Trophoblast cell (in vitro differentiated cells and primary cell): ENCODE results near the gene NPFFR2.
A peak's percentile ranks its signal among the peaks of the same experiment; 100 is the strongest.

ENCODE experiments used
- DNase-seq, 2 donors: peaks; one replicate each; pipeline ENCODE4 v3.0.0-alpha.2; 2016
- H2AFZ ChIP-seq: 2 replicates; pipeline ENCODE4 v1.6.1; 2013; ENCODE audit warnings: low read length, moderate library complexity, mild to moderate bottlenecking; ENCODE audit not compliant: insufficient read depth, poor library complexity
- H2AK5ac ChIP-seq: 2 replicates; pipeline ENCODE4 v1.6.1; 2013; ENCODE audit warnings: mild to moderate bottlenecking, low read length
- H2BK120ac ChIP-seq: 2 replicates; pipeline ENCODE4 v1.6.1; 2013; ENCODE audit warnings: low read length, mild to moderate bottlenecking, moderate library complexity; ENCODE audit not compliant: insufficient read depth, poor library complexity
- H2BK12ac ChIP-seq: 2 replicates; pipeline ENCODE4 v1.6.1; 2013; ENCODE audit warnings: mild to moderate bottlenecking, low read length, moderate library complexity
- H2BK5ac ChIP-seq: 2 replicates; pipeline ENCODE4 v1.6.1; 2013; ENCODE audit warnings: low read length, low read depth, moderate library complexity, mild to moderate bottlenecking; ENCODE audit not compliant: poor library complexity
- H3K14ac ChIP-seq: 2 replicates; pipeline ENCODE4 v1.6.1; 2013; ENCODE audit warnings: mild to moderate bottlenecking, low read length
- H3K18ac ChIP-seq: 2 replicates; pipeline ENCODE4 v1.6.1; 2013; ENCODE audit warnings: mild to moderate bottlenecking, low read length
- H3K23ac ChIP-seq: 2 replicates; pipeline ENCODE4 v1.6.1; 2013; ENCODE audit warnings: low read length
- H3K27ac ChIP-seq: 2 replicates; pipeline ENCODE4 v1.5.1; 2013; ENCODE audit warnings: low read depth, mild to moderate bottlenecking, inconsistent platforms, low read length, moderate library complexity
- H3K27me3 ChIP-seq: 2 replicates; pipeline ENCODE4 v1.6.1; 2013; ENCODE audit warnings: inconsistent platforms, mild to moderate bottlenecking, low read length, moderate library complexity; ENCODE audit not compliant: insufficient read depth
- H3K36me3 ChIP-seq, 2 experiments: 1 replicate in 1 of 2; 2 replicates in 1 of 2; pipeline ENCODE4 v1.6.1; 2013; ENCODE audit warnings: low read length in 2 of 2, mild to moderate bottlenecking in 2 of 2, moderate library complexity in 1 of 2; ENCODE audit not compliant: insufficient read depth in 2 of 2, control insufficient read depth in 1 of 2
- H3K4ac ChIP-seq: 2 replicates; pipeline ENCODE4 v1.6.1; 2013; ENCODE audit warnings: low read depth, mild to moderate bottlenecking, low read length, moderate library complexity
- H3K4me1 ChIP-seq, 2 experiments: 1 replicate in 1 of 2; 2 replicates in 1 of 2; pipeline ENCODE4 v1.6.1; 2013; ENCODE audit warnings: low read length in 2 of 2, mild to moderate bottlenecking in 2 of 2, moderate library complexity in 1 of 2; ENCODE audit not compliant: insufficient read depth in 2 of 2, control insufficient read depth in 1 of 2
- H3K4me2 ChIP-seq: 2 replicates; pipeline ENCODE4 v1.6.1; 2013; ENCODE audit warnings: inconsistent platforms, mild to moderate bottlenecking, low read length, moderate library complexity
- H3K4me3 ChIP-seq: 2 replicates; pipeline ENCODE4 v1.5.1; 2013; ENCODE audit warnings: mild to moderate bottlenecking, low read depth, low read length, inconsistent platforms
- H3K79me1 ChIP-seq: one replicate; pipeline ENCODE4 v1.6.1; 2013; ENCODE audit warnings: low read length
- H3K79me2 ChIP-seq: 2 replicates; pipeline ENCODE4 v1.6.1; 2013; ENCODE audit warnings: low read length, mild to moderate bottlenecking; ENCODE audit not compliant: control insufficient read depth, insufficient read depth, poor library complexity
- H3K9ac ChIP-seq: 2 replicates; pipeline ENCODE4 v1.6.1; 2013; ENCODE audit warnings: mild to moderate bottlenecking, low read length
- H3K9me3 ChIP-seq: 2 replicates; pipeline ENCODE4 v1.6.1; 2013; ENCODE audit warnings: low read depth, mild to moderate bottlenecking, control low read depth, inconsistent platforms, low read length; ENCODE audit not compliant: insufficient read depth
- H4K12ac ChIP-seq: 2 replicates; pipeline ENCODE4 v1.6.1; 2013; ENCODE audit warnings: low read depth, mild to moderate bottlenecking, low read length, moderate library complexity
- H4K8ac ChIP-seq: 2 replicates; pipeline ENCODE4 v1.6.1; 2013; ENCODE audit warnings: low read depth, mild to moderate bottlenecking, low read length, moderate library complexity
- H4K91ac ChIP-seq: one replicate; pipeline ENCODE4 v1.6.1; 2013; ENCODE audit warnings: low read depth, mild to moderate bottlenecking, low read length, moderate library complexity
- WGBS: extraction: QIAGEN DNeasy Blood & Tissue Kit; methylation state at CpG from one replicate; pipeline ENCODE4 v1.1.7; 2013; ENCODE audit warnings: missing lambda C conversion rate; ENCODE audit not compliant: insufficient read length, insufficient coverage; ENCODE audit errors: extremely low coverage; 5-methylcytosine and 5-hydroxymethylcytosine counted together

Gene NPFFR2

DNA sequence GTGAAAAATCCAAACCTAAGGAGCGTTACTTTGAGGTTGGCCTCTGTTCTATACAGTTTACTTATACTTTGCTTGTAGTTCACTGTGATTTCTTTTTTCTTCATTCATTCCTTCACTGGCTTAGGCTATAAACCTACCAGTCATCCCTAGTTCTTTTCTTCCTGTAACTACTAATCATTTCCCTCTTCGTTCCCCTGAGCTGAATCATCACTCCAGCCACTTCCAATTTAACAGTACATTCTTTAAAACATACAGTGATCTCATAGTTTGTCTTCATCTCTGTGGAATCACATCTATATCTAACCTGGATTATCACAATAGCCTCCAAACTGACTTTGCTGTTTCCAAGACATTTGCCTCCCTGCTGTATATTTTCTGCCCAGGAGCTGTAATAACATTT, 25.2 kb upstream of the NPFFR2 start:
- Histone ChIP-seq H2BK5ac (no peak overlapping the region), H3K9me3 (no peaks in the 10 kb centered on the region), H2BK120ac (no peak overlapping the region), H4K8ac (no peak overlapping the region), H3K79me2 (no peaks in the 10 kb centered on the region), H3K4ac (no peak overlapping the region), H2BK12ac (no peak overlapping the region), H3K23ac (no peak overlapping the region), H3K27ac (no peak overlapping the region), H3K4me1 (no peaks in the 10 kb centered on the region), H4K91ac (no peak overlapping the region), H3K18ac (no peak overlapping the region), H2AFZ (no peak overlapping the region), H3K14ac (no peak overlapping the region), H2AK5ac (no peak overlapping the region), H3K4me3 (no peak overlapping the region), H3K4me2 (no peak overlapping the region), H3K79me1 (no peaks in the 10 kb centered on the region), H3K27me3 (no peaks in the 10 kb centered on the region), H3K9ac (no peak overlapping the region), H4K12ac (no peak overlapping the region), H3K36me3 (no peaks in the 10 kb centered on the region)
- peak; percentile 12 to 66 for DNase-seq
- no CpG with 5 or more reads among the region's 2 CpGs for WGBS

DNA sequence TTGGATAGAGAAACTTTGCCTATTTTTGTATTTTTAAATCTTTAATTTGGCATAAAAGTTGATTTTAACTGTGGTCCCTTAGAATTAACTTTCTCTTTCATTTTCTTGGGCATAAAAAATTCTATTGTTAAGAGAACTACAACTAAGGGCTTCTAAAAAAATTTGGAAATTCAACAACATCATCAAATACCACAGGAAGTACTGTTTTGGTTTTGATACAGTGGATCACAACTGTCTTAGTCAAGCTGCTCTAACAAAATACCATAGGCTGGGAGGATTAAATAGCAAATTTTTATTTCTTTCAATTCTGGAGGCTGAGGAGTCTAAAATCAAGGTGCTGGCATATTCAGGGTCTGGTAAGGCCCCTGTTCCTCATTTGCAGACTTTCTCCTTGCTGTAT, 19.9 kb upstream of the NPFFR2 start:
- DNase-seq: no peak
- H4K8ac ChIP-seq: no peak overlapping the region
- H3K36me3 ChIP-seq: no peaks in the 10 kb centered on the region
- no peak overlapping the region for H3K4me2 ChIP-seq
- no peaks in the 10 kb centered on the region for H3K79me2 ChIP-seq
- H3K4ac ChIP-seq: no peak overlapping the region
- H3K9ac ChIP-seq: no peak overlapping the region
- no peaks in the 10 kb centered on the region for H3K9me3 ChIP-seq
- no peak overlapping the region for H2AK5ac ChIP-seq
- no peak overlapping the region for H2BK12ac ChIP-seq
- H2BK120ac ChIP-seq: no peak overlapping the region
- H3K4me1 ChIP-seq: no peaks in the 10 kb centered on the region
- no peaks in the 10 kb centered on the region for H3K79me1 ChIP-seq
- no peaks in the 10 kb centered on the region for H3K27me3 ChIP-seq
- no peak overlapping the region for H3K14ac ChIP-seq
- no peak overlapping the region for H3K4me3 ChIP-seq
- H2BK5ac ChIP-seq: no peak overlapping the region
- H3K27ac ChIP-seq: no peak overlapping the region
- H4K12ac ChIP-seq: no peak overlapping the region
- no peak overlapping the region for H4K91ac ChIP-seq
- no peak overlapping the region for H3K23ac ChIP-seq
- no peak overlapping the region for H3K18ac ChIP-seq
- H2AFZ ChIP-seq: no peak overlapping the region

DNA sequence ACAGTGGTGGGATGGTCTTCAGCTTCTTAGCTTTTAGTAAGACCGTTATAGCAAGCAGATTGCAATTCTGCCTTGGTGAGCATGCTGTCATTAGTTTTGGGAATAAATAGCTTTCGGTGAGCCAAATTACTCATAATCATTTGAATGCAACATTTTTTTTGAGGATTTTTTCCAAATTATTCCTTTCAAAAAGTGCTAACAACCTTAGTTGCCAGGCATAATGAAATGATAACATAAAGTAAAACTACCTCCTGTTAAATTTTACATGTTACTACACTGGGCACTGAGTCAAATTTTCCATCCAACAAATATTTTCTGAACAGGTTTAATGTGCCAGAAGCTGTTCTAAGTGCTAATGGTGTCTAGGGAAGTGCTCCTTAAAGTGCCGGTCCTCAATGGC, 15.8 kb upstream of the NPFFR2 start:
- no peaks in the 10 kb centered on the region for H3K27me3 ChIP-seq
- no peak overlapping the region for H2BK120ac ChIP-seq
- H4K91ac ChIP-seq: no peak overlapping the region
- H3K79me2 ChIP-seq: no peaks in the 10 kb centered on the region
- H2BK5ac ChIP-seq: no peak overlapping the region
- H3K23ac ChIP-seq: no peak overlapping the region
- H4K8ac ChIP-seq: no peak overlapping the region
- no peak overlapping the region for H3K4me2 ChIP-seq
- no peaks in the 10 kb centered on the region for H3K9me3 ChIP-seq
- no peak overlapping the region for H2BK12ac ChIP-seq
- no peaks in the 10 kb centered on the region for H3K79me1 ChIP-seq
- DNase-seq: no peak
- no peak overlapping the region for H3K18ac ChIP-seq
- H3K27ac ChIP-seq: no peak overlapping the region
- H3K14ac ChIP-seq: no peak overlapping the region
- H3K4me1 ChIP-seq: no peaks in the 10 kb centered on the region
- no peak overlapping the region for H3K9ac ChIP-seq
- no peaks in the 10 kb centered on the region for H3K36me3 ChIP-seq
- no CpG with 5 or more reads among the region's 3 CpGs for WGBS
- H2AK5ac ChIP-seq: no peak overlapping the region
- no peak overlapping the region for H3K4me3 ChIP-seq
- H4K12ac ChIP-seq: no peak overlapping the region
- no peak overlapping the region for H3K4ac ChIP-seq
- H2AFZ ChIP-seq: no peak overlapping the region

DNA sequence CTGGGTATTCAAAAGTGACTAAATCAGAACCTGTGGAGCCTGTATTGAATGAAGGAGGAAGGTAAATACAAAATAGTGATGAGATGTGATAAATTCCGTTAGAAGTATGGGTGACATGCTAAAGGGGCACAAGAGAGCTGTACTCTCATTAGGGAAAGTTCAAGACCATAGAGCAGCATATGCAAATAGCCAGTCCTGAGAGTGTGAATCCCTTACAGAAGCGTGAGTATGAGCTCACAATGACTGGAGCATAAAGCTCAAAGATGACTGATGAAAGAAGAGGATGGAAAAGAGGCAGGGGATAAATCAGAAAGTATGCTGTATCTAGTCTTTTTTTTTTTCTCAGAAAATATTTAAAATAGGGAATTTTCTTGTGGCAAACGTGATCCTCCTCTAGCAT, 12.1 kb upstream of the NPFFR2 start:
- H3K23ac ChIP-seq: no peak overlapping the region
- H3K79me2 ChIP-seq: no peaks in the 10 kb centered on the region
- no peak overlapping the region for H2BK12ac ChIP-seq

More for the DNA sequence above, 12.1 kb upstream of the NPFFR2 start:
- WGBS: no CpG with 5 or more reads among the region's 3 CpGs
- no peak overlapping the region for H3K27ac ChIP-seq
- no peak overlapping the region for H3K4me2 ChIP-seq
- no peak overlapping the region for H2BK5ac ChIP-seq
- no peak overlapping the region for H2AK5ac ChIP-seq
- H2AFZ ChIP-seq: no peak overlapping the region
- no peak overlapping the region for H4K8ac ChIP-seq
- H3K79me1 ChIP-seq: no peaks in the 10 kb centered on the region
- no peaks in the 10 kb centered on the region for H3K9me3 ChIP-seq
- no peak overlapping the region for H4K12ac ChIP-seq
- H2BK120ac ChIP-seq: no peak overlapping the region
- DNase-seq: no peak
- no peaks in the 10 kb centered on the region for H3K36me3 ChIP-seq
- no peak overlapping the region for H3K9ac ChIP-seq
- no peak overlapping the region for H3K14ac ChIP-seq
- no peaks in the 10 kb centered on the region for H3K27me3 ChIP-seq
- H3K4me1 ChIP-seq: no peaks in the 10 kb centered on the region
- no peak overlapping the region for H3K4me3 ChIP-seq
- no peak overlapping the region for H4K91ac ChIP-seq
- H3K4ac ChIP-seq: no peak overlapping the region
- H3K18ac ChIP-seq: no peak overlapping the region
